Natural killer cell treated with Interleukin-12 subunit alpha and Interleukin-12 subunit beta and Interleukin-15 and Interleukin-18, amount 100 ng/mL, for 72 hours (primary cell): ENCODE results near the gene LRRN4CL. TPM values are rescaled to one million over a fixed set of nuclear protein-coding genes. Genes with fewer than 3 reads are reported as not detected.

Experiments used
- ATAC-seq, 2 donors: fragments of 150-1000 bp; cut with Tn5 transposase in 1 of 2; sonication (Bioruptor Pico), chemical (Tn5 transposase) in 1 of 2; 2 replicates each; pipeline ENCODE4 v1.10.0; 2021
- DNase-seq: peaks from one replicate; pipeline ENCODE4 v3.0.0; 2022; ENCODE audit warnings: low spot score
- H3K27ac Mint-ChIP-seq, 2 donors: 1 replicate in 1 of 2; 2 replicates in 1 of 2; pipeline ENCODE4 v1.8.0; 2022; ENCODE audit warnings: mixed read lengths in 2 of 2, mild to moderate bottlenecking in 1 of 2, moderate library complexity in 1 of 2
- H3K27me3 Mint-ChIP-seq, 2 donors: 1 replicate in 1 of 2; 2 replicates in 1 of 2; pipeline ENCODE4 v1.8.0; 2022; ENCODE audit warnings: mixed read lengths in 2 of 2
- H3K36me3 Mint-ChIP-seq: one replicate; pipeline ENCODE4 v1.8.0; 2022; ENCODE audit warnings: mixed read lengths
- H3K4me1 Mint-ChIP-seq, 2 donors: 1 replicate in 1 of 2; 2 replicates in 1 of 2; pipeline ENCODE4 v1.8.0; 2022; ENCODE audit warnings: low read depth in 2 of 2, mixed read lengths in 2 of 2, mild to moderate bottlenecking in 1 of 2
- H3K4me3 Mint-ChIP-seq: one replicate; pipeline ENCODE4 v1.8.0; 2022; ENCODE audit warnings: mixed read lengths
- H3K9me3 Mint-ChIP-seq: 2 replicates; pipeline ENCODE4 v1.8.0; 2022; ENCODE audit warnings: mixed read lengths
- total RNA-seq, 2 donors: library from RNA; stranded (reverse); gene quantifications; one replicate each; pipeline ENCODE4 v1.2.3, GENCODE V29; 2022

Gene LRRN4CL
- total RNA-seq, 2 donors from 2014 or later = 0.36 to 0.52 TPM

DNA sequence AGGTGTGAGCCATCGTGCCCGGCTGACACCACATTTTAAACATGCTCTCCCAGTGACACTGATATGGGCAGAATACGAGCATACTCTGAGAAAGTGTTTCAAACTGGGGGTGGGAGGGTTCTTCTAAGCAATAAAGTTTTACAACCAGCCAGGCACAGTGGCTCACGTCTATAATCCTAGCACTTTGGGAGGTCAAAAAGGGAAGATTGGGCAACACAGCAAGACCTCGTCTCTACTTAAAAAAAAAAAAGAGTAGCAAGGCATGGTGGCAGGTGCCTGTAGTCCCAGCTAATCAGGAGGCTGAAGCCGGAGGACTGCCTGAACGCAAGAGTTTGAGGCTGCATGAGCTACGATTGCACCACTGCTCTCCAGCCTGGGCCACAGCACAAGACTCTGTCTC, 45.1 kb downstream of the LRRN4CL start:
- H3K9me3 Mint-ChIP-seq = no peaks in the 10 kb centered on the region
- H3K27me3 Mint-ChIP-seq = no peaks in the 10 kb centered on the region
- DNase-seq (no peak), ATAC-seq (no peak)
- peak overlapping the region; percentile 25 for H3K4me3 Mint-ChIP-seq
- H3K4me1 Mint-ChIP-seq = peaks cover 22 to 27% of the 10 kb centered on the region in 2 donors
- H3K27ac Mint-ChIP-seq = peak overlapping the region; percentile 88 to 97
- peaks cover 6% of the 10 kb centered on the region for H3K36me3 Mint-ChIP-seq

Other genes with a start within 250 kb of the LRRN4CL start
- 10 to 100 TPM; 49.2 to 60.0 TPM for gene AHNAK, start 142.7 kb downstream of the LRRN4CL start, total RNA-seq
- gene EEF1G, start 115.6 kb downstream of the LRRN4CL start, total RNA-seq = 1,000 to 10,000 TPM in 1 of 2 donors, 100 to 1,000 TPM in 1; 898 to 1,016 TPM
- 10 to 100 TPM; 24.1 to 35.7 TPM for gene TUT1, start 98.0 kb downstream of the LRRN4CL start, total RNA-seq
- 100 to 1,000 TPM; 234 to 259 TPM for gene MTA2, start 87.7 kb downstream of the LRRN4CL start, total RNA-seq
- 100 to 1,000 TPM; 122 to 205 TPM for gene EML3, start 76.8 kb downstream of the LRRN4CL start, total RNA-seq
- 1 to 10 TPM; 4.5 to 4.6 TPM for gene ROM1, start 76.3 kb downstream of the LRRN4CL start, total RNA-seq
- gene B3GAT3, start 67.5 kb downstream of the LRRN4CL start, total RNA-seq = 10 to 100 TPM; 72.8 to 98.7 TPM
- 100 to 1,000 TPM; 269 to 297 TPM for gene GANAB, start 42.9 kb downstream of the LRRN4CL start, total RNA-seq
- 10 to 100 TPM; 33.2 to 42.3 TPM for gene INTS5, start 36.2 kb downstream of the LRRN4CL start, total RNA-seq
- 100 to 1,000 TPM; 131 to 149 TPM for gene C11orf98, start 24.3 kb downstream of the LRRN4CL start, total RNA-seq
- gene CSKMT, start 24.2 kb downstream of the LRRN4CL start, total RNA-seq = 100 to 1,000 TPM in 1 of 2 donors, 10 to 100 TPM in 1; 30.0 to 121 TPM
- gene UQCC3, start 17.9 kb downstream of the LRRN4CL start, total RNA-seq = 1 to 10 TPM; 6.1 to 8.8 TPM
- 10 to 100 TPM; 20.9 to 33.7 TPM for gene LBHD1, start 17.3 kb downstream of the LRRN4CL start, total RNA-seq
- 100 to 1,000 TPM in 1 of 2 donors, 10 to 100 TPM in 1; 91.1 to 124 TPM for gene UBXN1, start 10.5 kb downstream of the LRRN4CL start, total RNA-seq
- 10 to 100 TPM; 18.7 to 38.3 TPM for gene BSCL2, start 17.9 kb upstream of the LRRN4CL start, total RNA-seq
- not detected for gene GNG3, start 18.1 kb upstream of the LRRN4CL start, total RNA-seq
- gene HNRNPUL2, start 37.9 kb upstream of the LRRN4CL start, total RNA-seq = 10 to 100 TPM; 54.6 to 55.5 TPM
- 10 to 100 TPM; 36.8 to 39.4 TPM for gene TTC9C, start 39.0 kb upstream of the LRRN4CL start, total RNA-seq
- 1 to 10 TPM; 6.5 to 8.1 TPM for gene ZBTB3, start 64.6 kb upstream of the LRRN4CL start, total RNA-seq
- 100 to 1,000 TPM in 1 of 2 donors, 10 to 100 TPM in 1; 93.3 to 127 TPM for gene POLR2G, start 72.0 kb upstream of the LRRN4CL start, total RNA-seq
- gene TAF6L, start 81.9 kb upstream of the LRRN4CL start, total RNA-seq = 10 to 100 TPM; 13.9 to 34.1 TPM
- gene TMEM179B, start 97.9 kb upstream of the LRRN4CL start, total RNA-seq = 10 to 100 TPM; 30.5 to 31.1 TPM
- 10 to 100 TPM; 13.0 to 20.1 TPM for gene TMEM223, start 102.5 kb upstream of the LRRN4CL start, total RNA-seq
- 100 to 1,000 TPM; 108 to 145 TPM for gene NXF1, start 115.9 kb upstream of the LRRN4CL start, total RNA-seq
- gene STX5, start 142.5 kb upstream of the LRRN4CL start, total RNA-seq = 10 to 100 TPM; 32.0 to 53.4 TPM
- 1 to 10 TPM in 1 of 2 donors, not detected in 1; 1.0 TPM for gene TEX54, start 143.3 kb upstream of the LRRN4CL start, total RNA-seq
- gene WDR74, start 150.1 kb upstream of the LRRN4CL start, total RNA-seq = 100 to 1,000 TPM in 1 of 2 donors, 10 to 100 TPM in 1; 90.4 to 136 TPM
- gene SLC3A2, start 191.4 kb upstream of the LRRN4CL start, total RNA-seq = 100 to 1,000 TPM; 234 to 307 TPM
- not detected for gene CHRM1, start 231.8 kb upstream of the LRRN4CL start, total RNA-seq